Neural cell (in vitro differentiated cells): ENCODE measurements around the gene C11orf68. TPM values are rescaled to one million over a fixed set of nuclear protein-coding genes. Genes with fewer than 3 reads are reported as not detected.

ENCODE experiments used
- H2AFZ ChIP-seq: fragments of 200-600, 300-800 bp; sonication (generic), shearing (Covaris generic); 2 replicates; pipeline ENCODE4 v1.6.0; 2014; ENCODE audit warnings: low read depth, mild to moderate bottlenecking, antibody characterized with exemption, low read length, moderate library complexity
- H3F3A ChIP-seq: fragments of 200-600 bp; shearing (Covaris generic); 2 replicates; pipeline ENCODE4 v1.6.1; 2016; ENCODE audit warnings: mild to moderate bottlenecking, moderate library complexity, mixed read lengths, antibody characterized with exemption, low read length; ENCODE audit not compliant: insufficient read depth, poor library complexity, severe bottlenecking
- H3K27ac ChIP-seq: fragments of 200-600, 300-800 bp; sonication (generic), shearing (Covaris generic); 2 replicates; pipeline ENCODE4 v1.5.1; 2014; ENCODE audit warnings: mild to moderate bottlenecking, low read length, moderate library complexity
- H3K27me3 ChIP-seq: fragments of 300-800, 200-600 bp; sonication (generic), shearing (Covaris generic); 2 replicates; pipeline ENCODE4 v1.6.0; 2014; ENCODE audit warnings: mild to moderate bottlenecking, low read depth, low read length, moderate library complexity; ENCODE audit not compliant: insufficient read depth
- H3K36me3 ChIP-seq: fragments of 300-800, 200-600 bp; sonication (generic), shearing (Covaris generic); 2 replicates; pipeline ENCODE4 v1.5.1; 2014; ENCODE audit warnings: mild to moderate bottlenecking, antibody characterized with exemption, low read length, moderate library complexity; ENCODE audit not compliant: insufficient read depth
- H3K4me2 ChIP-seq: fragments of 300-800, 200-600 bp; sonication (generic), shearing (Covaris generic); 2 replicates; pipeline ENCODE4 v1.6.0; 2014; ENCODE audit warnings: mild to moderate bottlenecking, low read length
- H3K4me3 ChIP-seq: fragments of 300-800, 200-600 bp; sonication (generic), shearing (Covaris generic); 2 replicates; pipeline ENCODE4 v1.5.1; 2014; ENCODE audit warnings: mild to moderate bottlenecking, low read length, moderate library complexity
- H3K79me2 ChIP-seq: fragments of 200-600 bp; shearing (Covaris generic); replicated peaks from 2 replicates; pipeline ENCODE4 v1.6.0; 2014; ENCODE audit warnings: mild to moderate bottlenecking, low read length, moderate library complexity; ENCODE audit not compliant: insufficient read depth
- H3K9ac ChIP-seq: fragments of 300-800, 200-600 bp; sonication (generic), shearing (Covaris generic); 2 replicates; pipeline ENCODE4 v1.6.1; 2016; ENCODE audit warnings: mild to moderate bottlenecking, low read length, mixed read lengths
- H3K9me2 ChIP-seq: fragments of 200-600 bp; shearing (Covaris generic); 2 replicates; pipeline ENCODE4 v1.6.1; 2016; ENCODE audit warnings: mild to moderate bottlenecking, low read length, mixed read lengths; ENCODE audit not compliant: insufficient read depth
- H3K9me3 ChIP-seq: fragments of 200-600, 300-800 bp; sonication (generic), shearing (Covaris generic); 2 replicates; pipeline ENCODE4 v1.6.1; 2016; ENCODE audit warnings: mild to moderate bottlenecking, mixed run types, low read length, moderate library complexity, mixed read lengths
- H4K20me1 ChIP-seq: fragments of 200-600 bp; shearing (Covaris generic); 2 replicates; pipeline ENCODE4 v1.6.1; 2016; ENCODE audit warnings: mild to moderate bottlenecking, mixed run types; ENCODE audit not compliant: insufficient read depth
- CTCF ChIP-seq: fragments of 450-650 bp; IDR thresholded peaks from 2 replicates; pipeline ENCODE4 v1.5.1; 2014; ENCODE audit warnings: antibody characterized with exemption, mild to moderate bottlenecking, moderate library complexity; ENCODE audit not compliant: poor library complexity, severe bottlenecking
- EP300 ChIP-seq: fragments of 450-650 bp; conservative IDR thresholded peaks from 2 replicates; pipeline ENCODE4 v1.6.1; 2014; ENCODE audit warnings: antibody characterized with exemption, mild to moderate bottlenecking, moderate library complexity; ENCODE audit not compliant: poor library complexity, severe bottlenecking
- EZH2 ChIP-seq: fragments of 200-600, 300-800 bp; shearing (Covaris generic), sonication (generic); IDR thresholded peaks from 2 replicates; pipeline ENCODE4 v1.6.1; 2014; ENCODE audit warnings: antibody characterized with exemption, low read length, borderline replicate concordance, mild to moderate bottlenecking; ENCODE audit not compliant: insufficient read depth, poor library complexity, severe bottlenecking
- MXI1 ChIP-seq: fragments of 450-650 bp; conservative IDR thresholded peaks from 2 replicates; pipeline ENCODE4 v1.6.1; 2014; ENCODE audit warnings: antibody characterized with exemption, mild to moderate bottlenecking; ENCODE audit not compliant: poor library complexity, severe bottlenecking
- POLR2AphosphoS5 ChIP-seq: IDR thresholded peaks from 2 replicates; pipeline ENCODE4 v1.6.1; 2012
- RAD21 ChIP-seq: fragments of 450-650 bp; conservative IDR thresholded peaks from 2 replicates; pipeline ENCODE4 v1.6.1; 2014; ENCODE audit warnings: antibody characterized with exemption, mild to moderate bottlenecking, moderate library complexity
- REST ChIP-seq: IDR thresholded peaks from 2 replicates; pipeline ENCODE4 v1.6.1; 2012; ENCODE audit warnings: borderline replicate concordance
- SMC3 ChIP-seq: fragments of 450-650 bp; conservative IDR thresholded peaks from 2 replicates; pipeline ENCODE4 v1.6.1; 2014; ENCODE audit warnings: antibody characterized with exemption, mild to moderate bottlenecking, moderate library complexity; ENCODE audit not compliant: poor library complexity
- TAF1 ChIP-seq: IDR thresholded peaks from 2 replicates; pipeline ENCODE4 v1.6.1; 2012; ENCODE audit warnings: low read depth
- polyA plus RNA-seq: library from polyadenylated mRNA; depleted of rRNA; stranded (reverse); fragments of >200 nt; gene quantifications from 2 replicates; pipeline ENCODE4 v1.2.3, GENCODE V29; 2014

The C11orf68 gene
- polyA plus RNA-seq, 1 donor from 2014 or later = 13.3 TPM

- no peak for TF ChIP-seq EP300
- H3K9ac ChIP-seq = no peak overlapping the region
- H3K79me2 ChIP-seq = no peaks in the 10 kb centered on the region
- no peak overlapping the region for H2AFZ ChIP-seq
- H3K9me2 ChIP-seq = no peaks in the 10 kb centered on the region
- H3K27ac ChIP-seq = no peak overlapping the region
- no peak overlapping the region for H3K4me2 ChIP-seq
- H3F3A ChIP-seq = no peaks in the 10 kb centered on the region
- H4K20me1 ChIP-seq = no peaks in the 10 kb centered on the region
- no peaks in the 10 kb centered on the region for H3K27me3 ChIP-seq
- no peak overlapping the region for H3K4me3 ChIP-seq
- H3K9me3 ChIP-seq = no peaks in the 10 kb centered on the region
- no peaks in the 10 kb centered on the region for H3K36me3 ChIP-seq
Observed at GRCh38 chr11:65941720-65942310, 23.0 kb upstream of the C11orf68 start.

DNA sequence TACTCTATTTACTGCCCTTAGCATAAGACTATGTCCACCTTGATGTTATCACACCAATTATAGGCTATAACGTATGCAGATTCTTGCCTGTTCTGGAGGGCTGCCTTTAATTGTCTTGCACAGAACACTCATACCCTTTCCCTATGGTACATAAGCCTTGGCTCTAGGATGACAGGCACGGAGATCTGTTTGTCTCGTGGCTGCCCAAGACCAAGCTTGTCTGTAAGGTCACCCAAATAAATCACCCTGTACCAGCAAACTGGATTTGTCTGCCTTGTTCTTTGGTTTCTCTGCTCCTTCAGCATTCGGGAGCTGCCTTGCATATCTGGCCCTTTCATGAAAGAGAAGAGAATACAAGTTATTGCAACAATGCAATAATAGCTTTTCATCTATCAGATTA is 18.9 kb upstream of the C11orf68 start:
- no peak overlapping the region for H3K27ac ChIP-seq
- no peak overlapping the region for H3K4me3 ChIP-seq
- H2AFZ ChIP-seq = no peak overlapping the region
- TF ChIP-seq RAD21 (no peak), EZH2 (no peak), SMC3 (no peak), TAF1 (no peak), CTCF (no peak), POLR2AphosphoS5 (no peak), EP300 (no peak), REST (no peak), MXI1 (no peak)
- no peaks in the 10 kb centered on the region for H3K36me3 ChIP-seq
- no peaks in the 10 kb centered on the region for H3K79me2 ChIP-seq
- H3K27me3 ChIP-seq = no peaks in the 10 kb centered on the region
- no peaks in the 10 kb centered on the region for H3F3A ChIP-seq
- H3K9ac ChIP-seq = no peak overlapping the region
- no peak overlapping the region for H3K4me2 ChIP-seq
- no peaks in the 10 kb centered on the region for H3K9me3 ChIP-seq
- H3K9me2 ChIP-seq = no peaks in the 10 kb centered on the region
- H4K20me1 ChIP-seq = no peaks in the 10 kb centered on the region

- Histone ChIP-seq H3K9me3 (no peaks in the 10 kb centered on the region), H4K20me1 (no peaks in the 10 kb centered on the region), H3K36me3 (no peaks in the 10 kb centered on the region), H3F3A (no peaks in the 10 kb centered on the region), H3K27me3 (no peaks in the 10 kb centered on the region), H3K4me3 (no peak overlapping the region), H3K4me2 (no peak overlapping the region), H3K27ac (no peak overlapping the region), H3K9ac (no peak overlapping the region), H3K9me2 (no peaks in the 10 kb centered on the region), H2AFZ (no peak overlapping the region), H3K79me2 (no peaks in the 10 kb centered on the region)
- TF ChIP-seq TAF1 = no peak
- TF ChIP-seq REST = no peak
- TF ChIP-seq RAD21 = no peak
- TF ChIP-seq EZH2 = no peak
- TF ChIP-seq EP300 = no peak
- no peak for TF ChIP-seq POLR2AphosphoS5
- TF ChIP-seq CTCF = no peak
- TF ChIP-seq MXI1 = no peak
- no peak for TF ChIP-seq SMC3
Observed at GRCh38 chr11:65934014-65934413, 15.2 kb upstream of the C11orf68 start.
